ENCODE results near the gene MYH13. TPM values are rescaled to one million over a fixed set of nuclear protein-coding genes. Genes with fewer than 3 reads are reported as not detected.

The MYH13 gene
- polyA plus RNA-seq, 1 of the 3 experiments (the other 2 are of a cell fraction), result not detected

DNA sequence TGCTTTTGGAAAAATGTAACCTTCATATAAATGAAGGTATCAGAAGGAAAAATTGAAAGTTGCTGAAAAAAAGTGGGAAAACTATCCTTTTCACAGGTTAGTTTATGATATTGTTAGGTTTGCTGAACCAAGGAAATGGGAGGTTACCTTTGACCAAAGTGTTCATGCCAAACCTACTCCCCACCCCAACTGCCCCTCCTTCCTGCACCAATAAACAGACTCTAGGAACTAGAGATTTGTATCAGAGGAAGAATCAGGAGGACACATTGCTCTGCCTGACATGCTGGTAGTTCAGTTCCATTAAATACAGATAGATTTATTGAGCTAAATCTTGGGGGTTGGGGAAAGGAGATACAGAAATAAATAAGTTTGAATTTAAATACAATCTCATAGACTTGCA lies 30.8 kb upstream of the MYH13 start:
- Histone ChIP-seq H3K27ac (ENCODE audit: low read depth in 2 of 2, low read length in 1 of 2) (no peak overlapping the region), H3K9me2 (no peaks in the 10 kb centered on the region), H3K4me1 (ENCODE audit: control insufficient read depth in 1 of 2, insufficient read depth in 2 of 2, low read depth in 1 of 2, low read length in 1 of 2) (no peaks in the 10 kb centered on the region), H3F3A (replicated peaks; ENCODE audit: insufficient read depth) (no peaks in the 10 kb centered on the region), H3K4me3 (ENCODE audit: low read depth in 2 of 2, low read length in 1 of 2) (no peak overlapping the region), H4K20me1 (ENCODE audit: insufficient read depth) (no peaks in the 10 kb centered on the region), H2AFZ (ENCODE audit: low read depth) (no peak overlapping the region), H3K79me2 (ENCODE audit: insufficient read depth) (no peaks in the 10 kb centered on the region), H3K9me3 (no peaks in the 10 kb centered on the region), H3K4me2 (no peak overlapping the region), H3K27me3 (ENCODE audit: insufficient read depth) (no peaks in the 10 kb centered on the region; the same call in 1 of the 2 replicates), H3K36me3 (replicated peaks in 1 of 2; ENCODE audit: control insufficient read depth in 1 of 2, insufficient read depth in 2 of 2, low read length in 1 of 2) (no peaks in the 10 kb centered on the region), H3K9ac (no peak overlapping the region)
- POLR2A ChIA-PET, result no interaction called here
- no peak for DNase-seq
- no peak for TF ChIP-seq RCOR1 (IDR thresholded peaks at IDR 0.05; ENCODE audit: low read length)
- no peak for TF ChIP-seq JUND (IDR thresholded peaks at IDR 0.05)
- no peak for TF ChIP-seq GATA2 (CRISPR knock-in tag; IDR thresholded peaks at IDR 0.05)
- no peak for TF ChIP-seq EZH2phosphoT487 (IDR thresholded peaks at IDR 0.05; ENCODE audit: borderline replicate concordance, low read depth)
- no peak for TF ChIP-seq RFX5 (IDR thresholded peaks at IDR 0.05; ENCODE audit: low read length)
- TF ChIP-seq, protein P1, sequence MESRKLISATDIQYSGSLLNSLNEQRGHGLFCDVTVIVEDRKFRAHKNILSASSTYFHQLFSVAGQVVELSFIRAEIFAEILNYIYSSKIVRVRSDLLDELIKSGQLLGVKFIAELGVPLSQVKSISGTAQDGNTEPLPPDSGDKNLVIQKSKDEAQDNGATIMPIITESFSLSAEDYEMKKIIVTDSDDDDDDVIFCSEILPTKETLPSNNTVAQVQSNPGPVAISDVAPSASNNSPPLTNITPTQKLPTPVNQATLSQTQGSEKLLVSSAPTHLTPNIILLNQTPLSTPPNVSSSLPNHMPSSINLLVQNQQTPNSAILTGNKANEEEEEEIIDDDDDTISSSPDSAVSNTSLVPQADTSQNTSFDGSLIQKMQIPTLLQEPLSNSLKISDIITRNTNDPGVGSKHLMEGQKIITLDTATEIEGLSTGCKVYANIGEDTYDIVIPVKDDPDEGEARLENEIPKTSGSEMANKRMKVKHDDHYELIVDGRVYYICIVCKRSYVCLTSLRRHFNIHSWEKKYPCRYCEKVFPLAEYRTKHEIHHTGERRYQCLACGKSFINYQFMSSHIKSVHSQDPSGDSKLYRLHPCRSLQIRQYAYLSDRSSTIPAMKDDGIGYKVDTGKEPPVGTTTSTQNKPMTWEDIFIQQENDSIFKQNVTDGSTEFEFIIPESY (IDR thresholded peaks at IDR 0.05; ENCODE audit: borderline replicate concordance, low read depth), result no peak
- TF ChIP-seq, protein P2, sequence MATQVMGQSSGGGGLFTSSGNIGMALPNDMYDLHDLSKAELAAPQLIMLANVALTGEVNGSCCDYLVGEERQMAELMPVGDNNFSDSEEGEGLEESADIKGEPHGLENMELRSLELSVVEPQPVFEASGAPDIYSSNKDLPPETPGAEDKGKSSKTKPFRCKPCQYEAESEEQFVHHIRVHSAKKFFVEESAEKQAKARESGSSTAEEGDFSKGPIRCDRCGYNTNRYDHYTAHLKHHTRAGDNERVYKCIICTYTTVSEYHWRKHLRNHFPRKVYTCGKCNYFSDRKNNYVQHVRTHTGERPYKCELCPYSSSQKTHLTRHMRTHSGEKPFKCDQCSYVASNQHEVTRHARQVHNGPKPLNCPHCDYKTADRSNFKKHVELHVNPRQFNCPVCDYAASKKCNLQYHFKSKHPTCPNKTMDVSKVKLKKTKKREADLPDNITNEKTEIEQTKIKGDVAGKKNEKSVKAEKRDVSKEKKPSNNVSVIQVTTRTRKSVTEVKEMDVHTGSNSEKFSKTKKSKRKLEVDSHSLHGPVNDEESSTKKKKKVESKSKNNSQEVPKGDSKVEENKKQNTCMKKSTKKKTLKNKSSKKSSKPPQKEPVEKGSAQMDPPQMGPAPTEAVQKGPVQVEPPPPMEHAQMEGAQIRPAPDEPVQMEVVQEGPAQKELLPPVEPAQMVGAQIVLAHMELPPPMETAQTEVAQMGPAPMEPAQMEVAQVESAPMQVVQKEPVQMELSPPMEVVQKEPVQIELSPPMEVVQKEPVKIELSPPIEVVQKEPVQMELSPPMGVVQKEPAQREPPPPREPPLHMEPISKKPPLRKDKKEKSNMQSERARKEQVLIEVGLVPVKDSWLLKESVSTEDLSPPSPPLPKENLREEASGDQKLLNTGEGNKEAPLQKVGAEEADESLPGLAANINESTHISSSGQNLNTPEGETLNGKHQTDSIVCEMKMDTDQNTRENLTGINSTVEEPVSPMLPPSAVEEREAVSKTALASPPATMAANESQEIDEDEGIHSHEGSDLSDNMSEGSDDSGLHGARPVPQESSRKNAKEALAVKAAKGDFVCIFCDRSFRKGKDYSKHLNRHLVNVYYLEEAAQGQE (IDR thresholded peaks at IDR 0.05; ENCODE audit: low read depth, low read length), result no peak
- no peak for TF ChIP-seq MEF2A (IDR thresholded peaks at IDR 0.05; ENCODE audit: borderline replicate concordance, low read depth)
- no peak for TF ChIP-seq FOXJ3 (CRISPR knock-in tag; IDR thresholded peaks at IDR 0.05)
- TF ChIP-seq RXRA (IDR thresholded peaks at IDR 0.05; ENCODE audit: borderline replicate concordance, low read depth), result no peak
- no peak for TF ChIP-seq NRF1 (IDR thresholded peaks at IDR 0.05; ENCODE audit: low read depth, low read length)
- TF ChIP-seq TCF12 (IDR thresholded peaks at IDR 0.05), result no peak
- no peak for TF ChIP-seq EP300 (IDR thresholded peaks at IDR 0.05; ENCODE audit: borderline replicate concordance in 1 of 2, low read depth in 1 of 2, low read length in 1 of 2)
- TF ChIP-seq, protein P3, sequence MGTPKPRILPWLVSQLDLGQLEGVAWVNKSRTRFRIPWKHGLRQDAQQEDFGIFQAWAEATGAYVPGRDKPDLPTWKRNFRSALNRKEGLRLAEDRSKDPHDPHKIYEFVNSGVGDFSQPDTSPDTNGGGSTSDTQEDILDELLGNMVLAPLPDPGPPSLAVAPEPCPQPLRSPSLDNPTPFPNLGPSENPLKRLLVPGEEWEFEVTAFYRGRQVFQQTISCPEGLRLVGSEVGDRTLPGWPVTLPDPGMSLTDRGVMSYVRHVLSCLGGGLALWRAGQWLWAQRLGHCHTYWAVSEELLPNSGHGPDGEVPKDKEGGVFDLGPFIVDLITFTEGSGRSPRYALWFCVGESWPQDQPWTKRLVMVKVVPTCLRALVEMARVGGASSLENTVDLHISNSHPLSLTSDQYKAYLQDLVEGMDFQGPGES (IDR thresholded peaks at IDR 0.05; ENCODE audit: low read depth, low read length), result no peak
- TF ChIP-seq, protein P4, sequence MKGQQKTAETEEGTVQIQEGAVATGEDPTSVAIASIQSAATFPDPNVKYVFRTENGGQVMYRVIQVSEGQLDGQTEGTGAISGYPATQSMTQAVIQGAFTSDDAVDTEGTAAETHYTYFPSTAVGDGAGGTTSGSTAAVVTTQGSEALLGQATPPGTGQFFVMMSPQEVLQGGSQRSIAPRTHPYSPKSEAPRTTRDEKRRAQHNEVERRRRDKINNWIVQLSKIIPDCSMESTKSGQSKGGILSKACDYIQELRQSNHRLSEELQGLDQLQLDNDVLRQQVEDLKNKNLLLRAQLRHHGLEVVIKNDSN (IDR thresholded peaks at IDR 0.05; ENCODE audit: borderline replicate concordance, low read depth), result no peak
- no peak for TF ChIP-seq POLR2AphosphoS5 (IDR thresholded peaks at IDR 0.05; ENCODE audit: low read depth, low read length)
- TF ChIP-seq, protein P5, sequence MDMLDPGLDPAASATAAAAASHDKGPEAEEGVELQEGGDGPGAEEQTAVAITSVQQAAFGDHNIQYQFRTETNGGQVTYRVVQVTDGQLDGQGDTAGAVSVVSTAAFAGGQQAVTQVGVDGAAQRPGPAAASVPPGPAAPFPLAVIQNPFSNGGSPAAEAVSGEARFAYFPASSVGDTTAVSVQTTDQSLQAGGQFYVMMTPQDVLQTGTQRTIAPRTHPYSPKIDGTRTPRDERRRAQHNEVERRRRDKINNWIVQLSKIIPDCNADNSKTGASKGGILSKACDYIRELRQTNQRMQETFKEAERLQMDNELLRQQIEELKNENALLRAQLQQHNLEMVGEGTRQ (IDR thresholded peaks at IDR 0.05; ENCODE audit: borderline replicate concordance, low read depth, low read length), result no peak
- TF ChIP-seq, protein P6, sequence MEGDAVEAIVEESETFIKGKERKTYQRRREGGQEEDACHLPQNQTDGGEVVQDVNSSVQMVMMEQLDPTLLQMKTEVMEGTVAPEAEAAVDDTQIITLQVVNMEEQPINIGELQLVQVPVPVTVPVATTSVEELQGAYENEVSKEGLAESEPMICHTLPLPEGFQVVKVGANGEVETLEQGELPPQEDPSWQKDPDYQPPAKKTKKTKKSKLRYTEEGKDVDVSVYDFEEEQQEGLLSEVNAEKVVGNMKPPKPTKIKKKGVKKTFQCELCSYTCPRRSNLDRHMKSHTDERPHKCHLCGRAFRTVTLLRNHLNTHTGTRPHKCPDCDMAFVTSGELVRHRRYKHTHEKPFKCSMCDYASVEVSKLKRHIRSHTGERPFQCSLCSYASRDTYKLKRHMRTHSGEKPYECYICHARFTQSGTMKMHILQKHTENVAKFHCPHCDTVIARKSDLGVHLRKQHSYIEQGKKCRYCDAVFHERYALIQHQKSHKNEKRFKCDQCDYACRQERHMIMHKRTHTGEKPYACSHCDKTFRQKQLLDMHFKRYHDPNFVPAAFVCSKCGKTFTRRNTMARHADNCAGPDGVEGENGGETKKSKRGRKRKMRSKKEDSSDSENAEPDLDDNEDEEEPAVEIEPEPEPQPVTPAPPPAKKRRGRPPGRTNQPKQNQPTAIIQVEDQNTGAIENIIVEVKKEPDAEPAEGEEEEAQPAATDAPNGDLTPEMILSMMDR (IDR thresholded peaks at IDR 0.05), result no peak
- CTCF ChIA-PET, result no interaction called here

All from SK-N-SH (cell line).